Astrocyte (in vitro differentiated cells and primary cell): ENCODE results near the gene BLTP3B.

ENCODE experiments used
- CTCF ChIP-seq: IDR thresholded peaks from 2 replicates; pipeline ENCODE4 v1.5.1; 2011; ENCODE audit warnings: low read depth, mild to moderate bottlenecking, inconsistent platforms, low read length, moderate library complexity; ENCODE audit not compliant: insufficient read depth
- EZH2 ChIP-seq: IDR thresholded peaks from 2 replicates; pipeline ENCODE4 v1.6.1; 2012; ENCODE audit warnings: mild to moderate bottlenecking, low read length, inconsistent platforms; ENCODE audit not compliant: insufficient read depth

- TF ChIP-seq EZH2 (no peak), CTCF (no peak)
Observed at GRCh38 chr12:100133200-100133599, 9.5 kb downstream of the BLTP3B start.
